ENCODE results near the gene GARNL3.
A peak's percentile ranks its signal among the peaks of the same experiment; 100 is the strongest.

The GARNL3 gene

DNA sequence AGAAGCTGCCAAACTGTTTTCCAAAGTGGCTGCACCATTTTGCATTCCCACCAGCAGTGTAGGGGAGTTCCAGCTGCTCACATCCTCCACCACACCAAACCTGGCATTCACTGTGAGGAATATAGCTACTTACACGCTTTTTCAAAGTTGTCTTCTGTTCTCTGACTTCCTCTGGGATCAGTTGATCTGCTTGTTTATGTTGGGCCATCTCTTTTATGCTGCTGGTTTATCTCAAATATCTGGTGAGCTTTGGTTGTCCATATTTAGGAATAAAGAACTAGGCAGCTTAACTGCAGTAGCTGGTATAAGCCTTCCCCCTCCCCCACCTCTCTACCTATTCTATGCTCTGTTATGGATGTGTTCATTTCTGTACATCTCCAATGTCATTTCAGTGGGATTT lies 151.1 kb downstream of the GARNL3 start:
- no peak for DNase-seq

DNA sequence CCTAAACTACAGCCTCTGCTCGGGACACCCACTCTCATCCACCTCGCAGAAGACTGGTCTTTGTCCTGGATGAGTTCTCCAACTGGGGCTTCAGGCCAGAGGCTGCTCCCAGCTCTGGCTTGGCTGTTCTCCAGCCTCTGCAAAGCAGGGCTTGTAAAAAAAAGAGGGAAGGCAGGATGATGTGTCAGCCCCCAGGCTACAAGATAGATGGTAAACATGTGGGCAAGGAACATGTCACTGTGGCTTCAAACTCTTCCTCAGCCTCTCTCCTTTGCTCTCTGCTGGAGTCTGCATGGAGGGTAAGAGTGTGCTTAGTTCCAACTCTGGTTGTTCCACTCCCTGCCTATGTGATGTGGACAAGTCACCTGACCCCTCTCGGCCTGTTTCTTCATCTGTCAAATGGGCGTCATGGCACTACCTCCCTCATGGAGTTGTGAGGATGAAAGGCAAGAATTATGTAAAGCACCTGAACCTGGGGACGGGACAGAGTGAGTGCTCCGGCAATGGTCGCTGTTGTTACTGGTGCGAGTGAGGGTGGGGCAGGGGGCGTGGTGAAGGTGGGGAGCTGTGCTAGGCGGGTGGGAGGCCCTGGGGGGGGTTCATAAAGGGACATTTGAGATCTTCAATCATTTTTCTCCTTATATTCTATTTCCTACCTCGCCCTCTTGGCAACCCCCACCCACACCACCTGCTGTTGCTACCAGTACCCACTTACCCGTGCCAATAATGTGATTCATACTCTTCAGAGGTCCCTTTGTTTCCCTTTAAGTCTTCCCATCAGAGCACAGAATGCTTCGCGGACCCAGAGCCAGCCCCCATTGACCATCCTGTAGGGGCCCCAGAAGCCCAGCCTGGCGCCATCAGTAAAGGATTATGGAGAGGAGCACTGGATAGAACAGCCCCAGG lies 152.8 kb downstream of the GARNL3 start:
- DNase-seq, result peak; percentile 42

DNA sequence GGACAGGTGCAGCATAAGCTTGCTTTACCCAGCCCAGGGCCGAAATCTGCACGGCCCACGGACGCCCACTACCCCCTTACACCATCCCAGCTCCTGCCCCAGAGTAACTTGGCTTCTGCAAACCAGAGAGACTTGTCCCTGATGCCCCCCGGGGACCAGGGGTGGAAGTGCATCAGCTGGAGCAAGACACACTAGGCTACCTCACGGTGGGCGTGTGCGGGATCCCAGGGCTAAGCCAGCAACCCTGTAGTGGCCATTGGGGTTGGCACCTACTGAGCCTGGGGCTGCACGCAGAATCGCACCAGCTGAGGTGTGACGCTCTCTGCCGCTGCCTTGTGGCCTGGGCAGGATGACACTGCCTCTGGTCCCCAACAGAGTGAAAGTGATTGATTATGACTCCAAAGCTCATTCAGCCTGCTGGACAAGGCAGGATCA lies 153.5 kb downstream of the GARNL3 start:
- DNase-seq, result no peak

DNA sequence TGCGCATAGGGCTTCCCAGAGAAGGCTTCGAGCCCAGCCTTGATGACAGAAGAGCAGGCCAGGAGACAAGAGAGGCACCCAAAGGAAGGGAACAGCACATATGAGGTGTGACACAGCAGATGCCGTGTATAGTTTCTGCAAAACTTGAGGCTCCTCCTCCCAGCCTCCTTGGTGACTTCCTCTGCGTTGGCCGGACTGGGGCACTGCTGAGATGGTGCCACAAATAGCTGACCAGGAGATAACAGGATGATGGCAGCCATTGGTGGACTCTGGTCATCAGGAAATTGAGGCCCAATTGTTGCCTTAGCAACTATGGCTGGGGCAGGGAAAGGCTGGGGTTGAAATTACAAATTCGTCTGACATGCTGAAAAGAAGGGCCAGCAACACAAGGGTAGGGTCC lies 154.8 kb downstream of the GARNL3 start:
- no peak for DNase-seq

DNA sequence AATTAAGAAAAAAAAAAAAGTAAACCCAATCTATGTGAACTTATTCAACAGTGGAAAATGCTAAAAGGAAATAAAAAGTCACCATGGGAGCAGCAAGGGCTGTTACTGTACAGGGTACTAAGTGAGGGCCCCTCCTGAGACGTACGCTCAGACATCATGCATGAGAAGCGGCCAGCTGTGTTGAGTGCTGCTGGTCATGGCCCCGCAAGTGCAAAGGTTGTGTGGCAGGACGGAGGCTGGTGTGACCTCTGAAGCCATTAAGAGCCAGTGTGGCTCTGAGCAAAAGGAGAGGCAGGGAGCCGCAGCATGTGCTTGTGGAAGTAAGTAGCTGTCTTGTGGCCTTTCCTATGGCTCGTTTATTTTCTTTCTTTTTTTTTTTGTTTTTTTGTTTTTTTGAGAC lies 156.5 kb downstream of the GARNL3 start:
- DNase-seq, result no peak

GRCh38 chr9:127422133-127422782 lies 157.7 kb downstream of the GARNL3 start:
- DNase-seq, result no peak

DNA sequence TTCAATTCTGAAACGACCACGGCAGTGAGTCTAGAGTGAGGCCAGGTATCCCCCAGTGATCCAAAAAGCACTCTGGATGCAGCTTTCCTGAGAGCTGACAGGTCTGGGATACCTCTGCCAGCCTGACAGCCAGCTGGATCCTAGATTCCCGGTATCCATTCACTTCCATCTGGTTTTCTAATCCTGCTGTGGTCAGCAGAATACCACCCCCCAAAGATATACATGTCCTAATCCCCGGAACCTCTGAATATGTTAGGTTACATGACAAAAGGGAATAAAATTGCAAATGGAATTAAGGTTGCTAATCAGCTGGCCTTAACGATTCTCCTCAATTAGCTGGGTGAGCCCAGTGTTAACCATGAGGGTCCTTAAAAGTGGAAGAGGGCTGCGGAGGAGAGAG lies 158.2 kb downstream of the GARNL3 start:
- DNase-seq, result no peak

GRCh38 chr9:127423476-127423933 lies 158.9 kb downstream of the GARNL3 start:
- no peak for DNase-seq

GRCh38 chr9:127423934-127424675 lies 159.5 kb downstream of the GARNL3 start, which contains the start of gene ZNF79:
ZNF79 (plus strand) TSS chr9:127424382; CDS start chr9:127424788, 406 bp downstream.
- DNase-seq, result peak; percentile 87

DNA sequence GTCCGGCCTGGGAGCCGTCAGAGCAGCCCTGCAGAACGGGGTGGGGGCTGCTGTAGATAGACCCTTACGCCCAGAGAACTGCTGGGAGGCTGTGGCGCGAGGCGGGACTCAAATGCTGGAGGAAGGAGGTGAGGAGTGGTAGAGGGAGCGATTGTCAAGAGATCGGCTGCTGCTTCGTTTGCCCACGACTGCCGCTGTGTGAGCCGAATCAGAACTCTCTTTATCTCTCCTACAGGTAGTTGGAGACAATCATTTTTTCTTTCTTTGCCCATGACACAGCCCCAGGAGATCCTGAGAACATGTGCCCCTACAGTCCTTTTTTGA lies 160.1 kb downstream of the GARNL3 start:
- no peak for DNase-seq

DNA sequence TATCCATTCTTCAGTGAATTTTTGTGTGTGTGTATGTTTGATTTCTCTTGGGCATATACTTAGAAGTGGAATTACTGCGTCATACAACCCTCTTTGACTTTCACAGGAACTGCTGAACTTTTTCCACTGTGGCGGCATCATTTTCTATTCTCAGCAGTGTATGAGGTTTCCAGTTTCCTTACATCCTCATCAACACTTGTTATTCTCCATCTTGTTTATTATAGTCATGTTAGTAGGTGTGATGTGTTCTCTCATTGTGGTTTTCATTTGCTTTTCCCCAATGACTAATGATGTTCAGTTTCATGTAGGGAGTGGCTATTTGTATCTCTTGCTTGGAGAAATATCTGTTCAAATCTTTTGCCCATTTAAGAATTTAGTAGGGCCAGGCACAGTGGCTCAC lies 162.2 kb downstream of the GARNL3 start:
- DNase-seq, result no peak

DNA sequence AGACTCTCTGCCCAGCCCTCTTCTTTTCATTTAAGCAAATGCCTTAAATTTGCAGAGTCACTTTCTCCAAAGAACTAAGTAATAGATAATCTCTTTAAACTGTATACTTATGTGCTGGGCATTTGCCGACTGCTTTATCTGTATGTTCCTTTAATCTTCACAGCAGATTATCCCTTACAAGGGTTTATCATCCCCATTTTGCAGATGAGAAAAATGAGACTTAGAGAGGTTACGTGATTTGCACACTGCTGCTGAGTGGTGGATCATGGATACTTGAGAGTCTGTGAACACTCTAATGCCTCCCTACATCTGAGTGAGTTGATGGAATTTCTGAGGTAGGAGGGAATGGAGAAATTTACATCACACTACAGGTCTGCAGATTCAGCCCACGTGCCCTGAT lies 163.8 kb downstream of the GARNL3 start:
- no peak for DNase-seq

DNA sequence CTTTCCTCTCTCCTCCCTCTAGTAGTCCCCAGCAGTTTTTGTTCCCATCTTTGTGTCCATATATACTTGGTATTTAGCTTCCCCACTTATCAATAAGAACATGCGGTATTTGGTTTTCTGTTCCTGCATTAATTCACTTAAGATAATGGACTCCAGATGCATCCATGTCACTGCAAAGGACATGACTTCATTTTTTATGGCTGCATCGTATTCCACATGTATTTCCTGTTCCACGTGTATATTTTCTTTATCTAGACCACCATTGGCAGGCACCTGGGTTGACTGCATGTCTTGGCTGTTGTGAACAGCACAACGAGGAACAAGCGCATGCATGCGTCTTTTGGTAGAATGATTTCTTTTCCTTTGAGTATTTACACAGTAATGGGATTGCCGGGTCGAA lies 165.8 kb downstream of the GARNL3 start:
- no peak for DNase-seq

DNA sequence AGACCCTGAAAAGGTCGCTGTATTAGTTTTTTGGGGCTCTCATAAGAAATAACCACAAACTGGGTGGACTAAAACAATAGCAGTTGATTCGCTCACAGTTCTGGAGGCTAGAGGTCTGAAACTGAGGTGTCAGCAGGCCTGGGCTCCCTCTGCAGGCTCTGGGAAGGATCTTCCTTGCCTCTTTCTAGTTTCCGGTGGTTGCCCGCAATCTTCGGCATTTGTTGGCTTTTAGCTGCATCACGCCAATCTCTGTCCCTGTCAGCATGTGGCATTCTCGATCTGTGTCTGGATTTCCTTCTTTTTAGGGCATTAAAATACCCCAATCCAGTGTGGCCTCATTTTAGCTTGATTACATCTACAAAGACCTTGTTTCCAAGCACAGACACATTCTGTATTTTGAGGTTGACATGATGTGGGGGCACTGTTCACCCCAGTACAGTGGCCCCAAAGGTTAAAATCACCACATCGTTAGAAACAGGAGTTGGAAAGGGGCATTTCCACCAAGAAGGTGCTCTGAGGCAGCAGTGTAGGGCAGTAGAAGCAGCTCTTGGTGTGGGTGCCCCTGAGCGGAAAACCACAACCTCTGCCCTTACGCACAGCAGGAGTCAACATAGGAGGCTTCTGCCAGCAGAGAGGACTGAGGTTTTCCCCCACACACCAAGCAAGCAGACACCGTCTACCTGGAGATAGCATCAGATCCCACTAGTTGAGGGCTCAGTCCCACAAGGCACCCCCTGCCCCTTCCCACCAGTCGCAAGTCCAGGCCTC lies 173.1 kb downstream of the GARNL3 start:
- DNase-seq, result no peak

DNA sequence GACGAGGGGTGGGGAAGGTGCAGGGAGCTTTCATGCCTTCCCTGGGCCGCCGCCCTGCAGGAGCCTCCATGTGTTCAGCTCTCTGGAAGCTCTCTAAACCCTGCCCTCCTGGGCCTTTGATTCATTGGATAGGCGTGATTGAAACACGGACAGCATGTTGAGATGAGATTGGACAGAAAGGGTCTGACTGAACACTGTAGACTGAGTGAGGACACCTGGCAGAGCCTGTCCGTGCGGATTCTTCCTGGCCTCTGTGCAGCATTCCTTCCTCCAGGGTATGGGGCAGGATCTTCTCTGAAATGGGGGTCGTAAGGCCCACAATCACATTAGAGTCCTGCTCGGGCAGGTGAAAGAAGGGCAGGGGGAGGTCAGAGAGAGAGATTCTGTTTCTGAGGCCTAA lies 173.8 kb downstream of the GARNL3 start:
- DNase-seq, result no peak
